PC-3 (cell line): ENCODE results near the gene SMIM22. TPM values are rescaled to one million over a fixed set of nuclear protein-coding genes. Genes with fewer than 3 reads are reported as not detected.

Experiments used
- ATAC-seq: fragments of 200-7000 bp; cut with Tn5 transposase; 2 replicates; pipeline ENCODE4 v1.9.1; 2020; ENCODE audit warnings: mild to moderate bottlenecking, moderate library complexity
- BruUV-seq: library from RNA; stranded (reverse); fragments of 400-500 nt; replicated peaks from 2 replicates; lab custom pipeline; 2021; lab: Mats Ljungman, UMichigan
- CTCF ChIA-PET: fragments of 300-600 bp; sonication (Branson Sonifier 250); formaldehyde crosslinking; loops from one replicate; lab custom pipeline; 2022; ENCODE audit warnings: antibody characterized with exemption; lab: Charles Lee
- POLR2A ChIA-PET: fragments of 300-600 bp; sonication (Branson Sonifier 250); formaldehyde crosslinking; loops from one replicate; lab custom pipeline; 2022; ENCODE audit warnings: antibody characterized with exemption; ENCODE audit not compliant: unreplicated experiment; lab: Charles Lee
- DNase-seq: peaks from one replicate; pipeline ENCODE4 v3.0.0-alpha.2; 2015
- H2AFZ ChIP-seq: fragments of 300-600 bp; sonication (generic); 2 replicates; pipeline ENCODE4 v1.6.0; 2016; ENCODE audit warnings: antibody characterized with exemption, low read length
- H3F3A ChIP-seq: fragments of 300-600 bp; sonication (generic); one replicate; pipeline ENCODE4 v1.6.0; 2017; ENCODE audit warnings: antibody characterized with exemption, low read length, control low read depth, mild to moderate bottlenecking; ENCODE audit not compliant: unreplicated experiment
- H3K27ac ChIP-seq: fragments of 300-600 bp; sonication (generic); 2 replicates; pipeline ENCODE4 v1.5.1; 2016; ENCODE audit warnings: mild to moderate bottlenecking, low read length
- H3K27me3 ChIP-seq: fragments of 300-600 bp; sonication (generic); 2 replicates; pipeline ENCODE4 v1.6.1; 2016; ENCODE audit warnings: low read length, mixed read lengths
- H3K36me3 ChIP-seq: fragments of 300-600 bp; sonication (generic); 2 replicates; pipeline ENCODE4 v1.6.1; 2016; ENCODE audit warnings: low read depth, mixed run types, low read length, mixed read lengths
- H3K4me1 ChIP-seq: fragments of 300-600 bp; sonication (generic); 2 replicates; pipeline ENCODE4 v1.5.1; 2016; ENCODE audit warnings: low read length; ENCODE audit not compliant: insufficient read depth
- H3K4me2 ChIP-seq: fragments of 300-600 bp; sonication (generic); 2 replicates; pipeline ENCODE4 v1.6.0; 2016; ENCODE audit warnings: low read length
- H3K4me3 ChIP-seq: fragments of 300-600 bp; sonication (generic); 2 replicates; pipeline ENCODE4 v1.5.1; 2016; ENCODE audit warnings: mild to moderate bottlenecking, low read length, mixed read lengths
- H3K79me2 ChIP-seq: fragments of 300-600 bp; sonication (generic); 2 replicates; pipeline ENCODE4 v1.6.1; 2017; ENCODE audit warnings: low read length, mixed read lengths
- H3K9ac ChIP-seq: fragments of 300-600 bp; sonication (generic); 2 replicates; pipeline ENCODE4 v1.6.0; 2016; ENCODE audit warnings: mild to moderate bottlenecking, low read length
- H3K9me2 ChIP-seq: fragments of 300-600 bp; sonication (generic); replicated peaks from 2 replicates; pipeline ENCODE4 v1.6.1; 2016; ENCODE audit warnings: mixed run types, low read length, mixed read lengths
- H3K9me3 ChIP-seq: fragments of 300-600 bp; sonication (generic); 2 replicates; pipeline ENCODE4 v1.6.1; 2016; ENCODE audit warnings: low read length, mixed read lengths
- H4K20me1 ChIP-seq: fragments of 300-600 bp; sonication (generic); 2 replicates; pipeline ENCODE4 v1.6.1; 2016; ENCODE audit warnings: low read length, mixed read lengths
- CTCF ChIP-seq: fragments of 300-600 bp; sonication (generic); conservative IDR thresholded peaks from 2 replicates; pipeline ENCODE4 v1.5.1; 2017; ENCODE audit warnings: antibody characterized with exemption, low read depth, mild to moderate bottlenecking, low read length
- EZH2 ChIP-seq: fragments of 300-600 bp; sonication (generic); IDR thresholded peaks from one replicate; pipeline ENCODE4 v1.6.1; 2017; ENCODE audit warnings: antibody characterized with exemption, mild to moderate bottlenecking, low read length; ENCODE audit not compliant: unreplicated experiment
- EZH2phosphoT487 ChIP-seq: fragments of 300-600 bp; sonication (generic); IDR thresholded peaks from 2 replicates; pipeline ENCODE4 v1.6.1; 2018; ENCODE audit warnings: mild to moderate bottlenecking, antibody characterized with exemption, low read length, borderline replicate concordance
- intact Hi-C: fragments of 100-400 bp; cut with micrococcal nuclease; formaldehyde crosslinking; loops from 2 replicates; pipeline ENCODE4 v1.9.0; 2023
- total RNA-seq: library from RNA; depleted of rRNA; stranded (reverse); fragments of >200 nt; gene quantifications from 2 replicates; pipeline ENCODE4 v1.2.3, GENCODE V29; 2014

The SMIM22 gene
- total RNA-seq, 1 experiment from 2014 or later: not detected

GRCh38 chr16:4814046-4814445 lies 18.9 kb downstream of the SMIM22 start:
- H3K9me3 ChIP-seq: no peaks in the 10 kb centered on the region
- H3K4me2 ChIP-seq: no peak overlapping the region
- no peaks in the 10 kb centered on the region for H3F3A ChIP-seq
- ATAC-seq (no peak), DNase-seq (no peak)
- H3K36me3 ChIP-seq: peaks cover 2% of the 10 kb centered on the region
- H3K9ac ChIP-seq: no peak overlapping the region
- H4K20me1 ChIP-seq: no peaks in the 10 kb centered on the region
- no peaks in the 10 kb centered on the region for H3K79me2 ChIP-seq
- ChIA-PET POLR2A (no interaction called here), CTCF (no interaction called here)
- BruUV-seq: no TSS peak
- intact Hi-C loops: no loop called here
- H3K9me2 ChIP-seq: no peaks in the 10 kb centered on the region
- no peak overlapping the region for H2AFZ ChIP-seq
- H3K4me1 ChIP-seq: no peaks in the 10 kb centered on the region
- H3K4me3 ChIP-seq: no peak overlapping the region
- no peak for TF ChIP-seq EZH2phosphoT487
- no peak for TF ChIP-seq EZH2
- no peak for TF ChIP-seq CTCF
- no peaks in the 10 kb centered on the region for H3K27me3 ChIP-seq
- no peak overlapping the region for H3K27ac ChIP-seq

DNA sequence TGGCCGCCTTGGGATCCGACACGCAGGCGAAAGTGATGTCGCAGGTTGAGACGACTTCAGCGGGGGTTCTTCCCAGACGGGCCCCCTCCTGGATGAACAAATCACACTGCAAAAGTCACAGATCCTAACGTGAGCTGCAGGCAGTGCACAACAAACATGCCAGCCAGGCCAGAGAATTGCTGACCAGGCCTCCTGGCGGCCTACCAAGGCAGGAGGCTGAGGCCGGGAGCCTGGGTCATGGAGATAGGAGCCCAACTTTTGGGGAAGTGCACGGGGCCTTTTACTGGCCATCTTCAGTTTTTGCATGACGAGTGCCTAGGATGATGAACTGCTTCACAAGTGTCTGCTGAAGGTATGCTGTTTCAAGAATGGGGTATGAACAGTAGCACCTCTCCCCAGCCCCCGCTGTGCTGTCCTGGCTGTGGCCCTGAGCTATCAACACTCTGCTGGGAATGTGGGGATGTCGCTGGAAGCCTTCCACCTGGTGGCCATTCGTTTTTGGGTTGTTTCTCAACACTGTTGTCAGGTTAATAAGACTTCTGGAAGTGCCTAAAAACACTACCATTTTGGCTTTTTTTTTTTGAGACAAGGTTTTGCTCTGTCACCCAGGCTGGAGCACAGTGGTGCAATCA lies 19.5 kb downstream of the SMIM22 start:
- BruUV-seq: no TSS peak
- intact Hi-C loops: no loop called here
- H3K9me2 ChIP-seq: no peaks in the 10 kb centered on the region
- H3K27ac ChIP-seq: no peak overlapping the region
- TF ChIP-seq EZH2phosphoT487 (no peak), EZH2 (no peak), CTCF (no peak)
- no peaks in the 10 kb centered on the region for H4K20me1 ChIP-seq
- no peaks in the 10 kb centered on the region for H3K9me3 ChIP-seq
- peaks cover 2% of the 10 kb centered on the region for H3K36me3 ChIP-seq
- ChIA-PET POLR2A (interaction anchor here (0.7 kb wide), 1 partner anchor 80 kb away, joined by 4 read pairs; no protein-coding TSS in a partner anchor), CTCF (no interaction called here)
- no peaks in the 10 kb centered on the region for H3F3A ChIP-seq
- no peaks in the 10 kb centered on the region for H3K79me2 ChIP-seq
- ATAC-seq (no peak), DNase-seq (no peak)
- no peaks in the 10 kb centered on the region for H3K27me3 ChIP-seq
- no peaks in the 10 kb centered on the region for H3K4me1 ChIP-seq
- no peak overlapping the region for H3K4me2 ChIP-seq
- no peak overlapping the region for H3K9ac ChIP-seq
- H3K4me3 ChIP-seq: no peak overlapping the region
- H2AFZ ChIP-seq: no peak overlapping the region

DNA sequence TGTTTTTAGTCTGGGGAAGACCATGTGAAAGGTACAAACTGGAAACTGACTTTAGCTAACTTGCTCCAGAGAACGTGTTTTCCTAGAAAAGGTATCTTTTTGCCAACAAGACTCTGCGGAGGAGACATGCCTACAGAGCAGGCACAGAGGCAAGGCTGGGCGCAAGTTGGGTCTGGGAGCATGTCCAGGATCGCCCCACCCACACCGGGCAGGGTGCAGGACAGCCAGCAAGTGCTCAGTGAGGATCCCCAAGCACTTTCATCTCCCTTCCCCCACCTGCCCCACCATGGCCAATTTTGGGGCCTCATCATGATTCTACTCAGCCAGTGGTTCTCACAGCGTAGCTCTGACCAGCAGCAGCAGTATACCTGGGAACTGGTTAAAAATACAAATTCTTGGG lies 25.5 kb downstream of the SMIM22 start:
- Histone ChIP-seq H3K27me3 (no peaks in the 10 kb centered on the region), H3F3A (no peaks in the 10 kb centered on the region), H3K4me2 (no peak overlapping the region), H3K4me3 (no peak overlapping the region), H3K9ac (no peak overlapping the region), H3K79me2 (no peaks in the 10 kb centered on the region), H3K27ac (no peak overlapping the region), H3K36me3 (peaks cover 30% of the 10 kb centered on the region; the same call in 1 of the 2 replicates), H3K9me2 (no peaks in the 10 kb centered on the region), H2AFZ (no peak overlapping the region), H3K9me3 (no peaks in the 10 kb centered on the region), H3K4me1 (no peaks in the 10 kb centered on the region), H4K20me1 (no peaks in the 10 kb centered on the region)
- intact Hi-C loops: no loop called here
- DNase-seq (no peak), ATAC-seq (no peak)
- TF ChIP-seq EZH2phosphoT487 (no peak), CTCF (no peak), EZH2 (no peak)
- BruUV-seq: no TSS peak
- ChIA-PET CTCF (no interaction called here), POLR2A (no interaction called here)
